HEK293T (cell line): ENCODE results near the gene HMGN1.

Experiments
- FOXA1 ChIP-seq: fragments of 450-650 bp; IDR thresholded peaks from 2 replicates; pipeline ENCODE4 v1.6.1; 2016; ENCODE audit warnings: mild to moderate bottlenecking
- PKNOX1 ChIP-seq: fragments of 450-650 bp; IDR thresholded peaks from 2 replicates; pipeline ENCODE4 v1.6.1; 2016

GRCh38 chr21:39362733-39363132 lies 13.8 kb upstream of the HMGN1 start:
- no peak for TF ChIP-seq PKNOX1
- no peak for TF ChIP-seq FOXA1
